ENCODE measurements around the gene SLC1A2.

SLC1A2 gene

DNA sequence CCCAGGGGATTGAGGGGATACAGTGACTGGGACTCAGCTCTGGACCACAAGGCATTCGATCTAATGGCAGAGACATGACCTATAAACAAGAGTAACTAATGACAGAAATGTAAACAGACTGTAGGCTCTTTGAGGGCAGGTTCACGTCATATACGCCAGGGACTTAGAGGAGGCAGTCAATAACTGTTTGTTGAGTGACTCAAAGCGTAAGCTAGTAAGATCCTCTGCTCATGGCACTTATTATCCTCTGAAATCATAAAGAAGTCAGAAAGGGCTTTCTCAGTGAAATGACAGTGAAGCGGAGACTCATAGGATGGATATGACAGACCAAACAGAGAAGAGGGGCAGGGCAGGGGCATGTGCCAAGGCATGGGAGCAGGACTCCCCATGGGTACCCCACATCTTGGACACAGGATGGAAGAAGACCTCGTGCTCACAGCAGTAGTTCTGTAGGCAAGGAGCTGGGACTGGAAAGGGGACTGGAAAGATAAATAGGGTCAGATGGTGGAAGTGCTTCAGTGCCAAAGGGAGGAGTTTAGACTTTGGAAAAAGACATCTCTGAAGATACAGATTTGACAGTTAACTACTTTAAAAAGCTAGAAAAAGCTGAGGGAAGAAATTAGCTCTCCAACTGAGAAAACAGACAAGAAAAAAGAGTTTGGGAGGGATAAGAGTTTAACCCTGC lies 72.7 kb downstream of the SLC1A2 start:
- TF ChIP-seq, protein P1, sequence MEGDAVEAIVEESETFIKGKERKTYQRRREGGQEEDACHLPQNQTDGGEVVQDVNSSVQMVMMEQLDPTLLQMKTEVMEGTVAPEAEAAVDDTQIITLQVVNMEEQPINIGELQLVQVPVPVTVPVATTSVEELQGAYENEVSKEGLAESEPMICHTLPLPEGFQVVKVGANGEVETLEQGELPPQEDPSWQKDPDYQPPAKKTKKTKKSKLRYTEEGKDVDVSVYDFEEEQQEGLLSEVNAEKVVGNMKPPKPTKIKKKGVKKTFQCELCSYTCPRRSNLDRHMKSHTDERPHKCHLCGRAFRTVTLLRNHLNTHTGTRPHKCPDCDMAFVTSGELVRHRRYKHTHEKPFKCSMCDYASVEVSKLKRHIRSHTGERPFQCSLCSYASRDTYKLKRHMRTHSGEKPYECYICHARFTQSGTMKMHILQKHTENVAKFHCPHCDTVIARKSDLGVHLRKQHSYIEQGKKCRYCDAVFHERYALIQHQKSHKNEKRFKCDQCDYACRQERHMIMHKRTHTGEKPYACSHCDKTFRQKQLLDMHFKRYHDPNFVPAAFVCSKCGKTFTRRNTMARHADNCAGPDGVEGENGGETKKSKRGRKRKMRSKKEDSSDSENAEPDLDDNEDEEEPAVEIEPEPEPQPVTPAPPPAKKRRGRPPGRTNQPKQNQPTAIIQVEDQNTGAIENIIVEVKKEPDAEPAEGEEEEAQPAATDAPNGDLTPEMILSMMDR (IDR thresholded peaks at IDR 0.05), result no peak

GRCh38 chr11:35344681-35345574 lies 74.4 kb downstream of the SLC1A2 start:
- TF ChIP-seq, protein P1 (IDR thresholded peaks at IDR 0.05), result no peak

DNA sequence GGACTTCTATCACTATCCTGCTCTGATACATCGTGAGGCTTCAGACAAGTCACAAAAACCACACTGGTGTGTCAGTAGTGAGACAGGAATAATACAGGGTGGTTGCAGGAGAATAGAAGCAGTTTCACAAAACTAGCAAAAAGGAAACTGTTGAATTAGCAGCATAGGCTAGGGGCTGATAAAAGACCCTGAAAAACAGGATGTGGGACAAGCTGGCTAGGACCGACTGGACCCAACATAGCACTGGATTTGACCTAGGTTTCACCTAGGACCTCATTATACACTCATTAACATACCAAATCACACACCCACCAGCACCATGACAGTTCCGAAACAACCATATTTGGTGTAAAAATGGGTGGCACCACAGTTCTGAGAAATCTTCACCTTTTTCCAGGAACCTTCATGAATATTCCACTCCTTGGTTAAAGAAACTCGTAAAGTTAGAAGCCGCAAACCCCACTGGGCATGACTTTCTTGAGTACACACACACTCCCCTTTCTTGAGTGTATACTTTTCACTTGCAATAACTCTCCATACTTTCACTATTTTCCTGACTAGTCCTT lies 76.2 kb downstream of the SLC1A2 start:
- TF ChIP-seq, protein P1 (IDR thresholded peaks at IDR 0.05), result no peak

GRCh38 chr11:35340715-35341114 lies 78.6 kb downstream of the SLC1A2 start:
- TF ChIP-seq, protein P1 (IDR thresholded peaks at IDR 0.05), result no peak

DNA sequence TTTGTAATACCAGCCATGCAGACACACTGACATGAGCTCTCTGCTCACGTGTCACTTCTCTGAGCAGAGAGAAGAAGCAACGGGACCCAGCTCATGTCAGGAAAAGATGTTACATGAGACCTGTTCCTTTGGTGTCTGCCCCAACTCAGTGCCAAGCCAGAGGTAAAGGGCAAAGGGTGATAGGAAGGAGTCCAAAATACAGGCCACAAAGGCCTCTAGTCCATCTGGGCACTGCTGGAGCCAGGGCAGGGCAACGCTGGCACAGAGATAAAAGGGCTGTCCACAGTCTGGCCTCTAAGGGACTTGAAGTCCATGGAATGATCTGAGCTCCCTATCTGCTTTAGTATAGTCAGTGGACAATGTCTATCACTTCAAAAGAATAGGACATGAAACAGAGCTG lies 79.3 kb downstream of the SLC1A2 start:
- TF ChIP-seq, protein P1 (IDR thresholded peaks at IDR 0.05), result no peak

GRCh38 chr11:35338921-35339320 lies 80.4 kb downstream of the SLC1A2 start:
- TF ChIP-seq, protein P1 (IDR thresholded peaks at IDR 0.05), result no peak

- TF ChIP-seq, protein P1 (IDR thresholded peaks at IDR 0.05), result no peak
Measured at GRCh38 chr11:35337914-35338305, 81.4 kb downstream of the SLC1A2 start.

Measured in LNCAP (cell line).